DND-41 (cell line): Measurements from ENCODE around the gene ARHGAP31.

ENCODE experiments used
- ATAC-seq: fragments of 200-7000 bp; cut with Tn5 transposase; 3 replicates; pipeline ENCODE4 v1.9.1; 2021; ENCODE audit warnings: low read depth; ENCODE audit not compliant: insufficient read depth
- DNase-seq: peaks from one replicate; pipeline ENCODE4 v3.0.0-alpha.2; 2020
- H2AFZ ChIP-seq: 2 replicates; pipeline ENCODE4 v1.6.0; 2012; ENCODE audit warnings: low read depth, low read length
- H3K27ac ChIP-seq: 2 replicates; pipeline ENCODE4 v1.5.1; 2012; ENCODE audit warnings: low read length, inconsistent platforms
- H3K27me3 ChIP-seq: fragments of 200-600 bp; sonication (generic); 2 replicates; pipeline ENCODE4 v1.6.0; 2012; ENCODE audit warnings: low read length, mild to moderate bottlenecking, inconsistent platforms; ENCODE audit not compliant: insufficient read depth, poor library complexity
- H3K36me3 ChIP-seq: 2 replicates; pipeline ENCODE4 v1.5.1; 2012; ENCODE audit warnings: low read length, inconsistent platforms; ENCODE audit not compliant: insufficient read depth
- H3K4me1 ChIP-seq: 2 replicates; pipeline ENCODE4 v1.5.1; 2012; ENCODE audit warnings: mild to moderate bottlenecking, low read length; ENCODE audit not compliant: insufficient read depth
- H3K4me2 ChIP-seq: 2 replicates; pipeline ENCODE4 v1.6.0; 2012; ENCODE audit warnings: mild to moderate bottlenecking, moderate library complexity, low read length, inconsistent platforms; ENCODE audit not compliant: insufficient read depth
- H3K4me3 ChIP-seq, 2 experiments: fragments of 200-600 bp in 1 of 2; shearing (Covaris generic) in 1 of 2; 2 replicates each; pipeline ENCODE4 v1.5.1; 2012 to 2016; ENCODE audit warnings: inconsistent platforms in 2 of 2, low read length in 2 of 2, mild to moderate bottlenecking in 2 of 2, low read depth in 1 of 2, moderate library complexity in 1 of 2
- H3K79me2 ChIP-seq: 2 replicates; pipeline ENCODE4 v1.6.0; 2012; ENCODE audit warnings: low read length, inconsistent platforms; ENCODE audit not compliant: insufficient read depth
- H3K9ac ChIP-seq: 2 replicates; pipeline ENCODE4 v1.6.0; 2012; ENCODE audit warnings: low read depth, mild to moderate bottlenecking, inconsistent platforms, low read length, moderate library complexity
- H3K9me3 ChIP-seq: 2 replicates; pipeline ENCODE4 v1.5.1; 2012; ENCODE audit warnings: low read length, moderate library complexity, mild to moderate bottlenecking, inconsistent platforms; ENCODE audit not compliant: insufficient read depth, severe bottlenecking
- H4K20me1 ChIP-seq: 2 replicates; pipeline ENCODE4 v1.6.0; 2012; ENCODE audit warnings: low read length; ENCODE audit not compliant: insufficient read depth
- EZH2 ChIP-seq: IDR thresholded peaks from 3 replicates; pipeline ENCODE4 v1.6.1; 2012; ENCODE audit warnings: borderline replicate concordance, low read depth, mild to moderate bottlenecking, moderate library complexity, low read length, inconsistent platforms; ENCODE audit not compliant: severe bottlenecking
- TF ChIP-seq, protein P1 (sequence below): IDR thresholded peaks from 2 replicates; pipeline ENCODE4 v1.5.1; 2012; ENCODE audit warnings: borderline replicate concordance, low read length, moderate library complexity, mild to moderate bottlenecking; ENCODE audit not compliant: poor library complexity, severe bottlenecking; ENCODE audit errors: extremely low read depth

ARHGAP31 gene

DNA sequence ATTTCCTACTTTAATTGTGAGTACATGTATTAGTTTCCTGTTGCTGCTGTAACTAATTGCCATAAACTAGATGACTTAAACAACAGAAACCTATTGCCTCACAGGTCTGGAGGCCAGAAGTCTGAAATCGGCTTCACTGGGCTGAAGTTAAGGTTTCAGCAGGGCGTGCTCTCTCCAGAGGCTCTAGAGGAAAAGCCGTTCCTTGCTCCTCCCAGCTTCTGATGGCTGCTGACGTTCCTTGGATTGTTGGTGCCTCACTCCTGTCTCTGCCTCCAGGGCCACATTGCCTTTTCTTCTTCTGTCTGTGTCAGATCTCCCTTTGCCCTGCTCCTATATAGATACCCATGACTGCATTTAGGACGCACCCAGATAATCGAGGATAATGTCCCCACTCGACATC is 80.9 kb downstream of the ARHGAP31 start:
- Histone ChIP-seq H3K4me2 (no peak overlapping the region), H3K9ac (no peak overlapping the region), H2AFZ (no peak overlapping the region), H3K9me3 (no peaks in the 10 kb centered on the region), H3K27me3 (no peaks in the 10 kb centered on the region), H3K27ac (no peak overlapping the region), H3K79me2 (no peaks in the 10 kb centered on the region), H4K20me1 (no peaks in the 10 kb centered on the region), H3K4me1 (no peaks in the 10 kb centered on the region), H3K36me3 (no peaks in the 10 kb centered on the region), H3K4me3 (no peak overlapping the region)
- TF ChIP-seq, protein P1, sequence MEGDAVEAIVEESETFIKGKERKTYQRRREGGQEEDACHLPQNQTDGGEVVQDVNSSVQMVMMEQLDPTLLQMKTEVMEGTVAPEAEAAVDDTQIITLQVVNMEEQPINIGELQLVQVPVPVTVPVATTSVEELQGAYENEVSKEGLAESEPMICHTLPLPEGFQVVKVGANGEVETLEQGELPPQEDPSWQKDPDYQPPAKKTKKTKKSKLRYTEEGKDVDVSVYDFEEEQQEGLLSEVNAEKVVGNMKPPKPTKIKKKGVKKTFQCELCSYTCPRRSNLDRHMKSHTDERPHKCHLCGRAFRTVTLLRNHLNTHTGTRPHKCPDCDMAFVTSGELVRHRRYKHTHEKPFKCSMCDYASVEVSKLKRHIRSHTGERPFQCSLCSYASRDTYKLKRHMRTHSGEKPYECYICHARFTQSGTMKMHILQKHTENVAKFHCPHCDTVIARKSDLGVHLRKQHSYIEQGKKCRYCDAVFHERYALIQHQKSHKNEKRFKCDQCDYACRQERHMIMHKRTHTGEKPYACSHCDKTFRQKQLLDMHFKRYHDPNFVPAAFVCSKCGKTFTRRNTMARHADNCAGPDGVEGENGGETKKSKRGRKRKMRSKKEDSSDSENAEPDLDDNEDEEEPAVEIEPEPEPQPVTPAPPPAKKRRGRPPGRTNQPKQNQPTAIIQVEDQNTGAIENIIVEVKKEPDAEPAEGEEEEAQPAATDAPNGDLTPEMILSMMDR, result no peak
- no peak for TF ChIP-seq EZH2
- no peak for ATAC-seq
- DNase-seq, result no peak

DNA sequence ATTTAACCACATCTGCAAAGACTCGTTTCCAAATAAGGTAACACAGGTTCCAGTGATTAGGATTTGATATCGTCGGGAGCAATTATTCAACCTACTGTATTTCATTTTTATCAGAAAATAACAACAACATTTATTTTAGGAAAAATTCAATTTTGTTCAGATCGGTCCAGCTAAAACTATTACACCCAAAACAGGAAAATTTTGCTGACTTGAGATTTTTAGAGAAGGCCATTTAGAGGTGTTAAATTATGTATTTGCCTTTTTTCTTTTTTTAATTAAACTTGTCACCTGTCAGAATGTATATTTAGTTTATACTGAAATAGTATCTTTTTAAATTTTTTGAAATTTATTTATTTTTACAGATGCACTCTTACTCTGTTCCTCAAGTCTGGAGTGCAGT is 81.3 kb downstream of the ARHGAP31 start:
- Histone ChIP-seq H3K4me3 (no peak overlapping the region), H2AFZ (no peak overlapping the region), H3K4me1 (no peaks in the 10 kb centered on the region), H3K4me2 (no peak overlapping the region), H3K27me3 (no peaks in the 10 kb centered on the region), H3K79me2 (no peaks in the 10 kb centered on the region), H4K20me1 (no peaks in the 10 kb centered on the region), H3K9ac (no peak overlapping the region), H3K36me3 (no peaks in the 10 kb centered on the region), H3K27ac (no peak overlapping the region), H3K9me3 (no peaks in the 10 kb centered on the region)
- ATAC-seq (no peak), DNase-seq (no peak)
- TF ChIP-seq EZH2, result no peak
- TF ChIP-seq, protein P1, result no peak

DNA sequence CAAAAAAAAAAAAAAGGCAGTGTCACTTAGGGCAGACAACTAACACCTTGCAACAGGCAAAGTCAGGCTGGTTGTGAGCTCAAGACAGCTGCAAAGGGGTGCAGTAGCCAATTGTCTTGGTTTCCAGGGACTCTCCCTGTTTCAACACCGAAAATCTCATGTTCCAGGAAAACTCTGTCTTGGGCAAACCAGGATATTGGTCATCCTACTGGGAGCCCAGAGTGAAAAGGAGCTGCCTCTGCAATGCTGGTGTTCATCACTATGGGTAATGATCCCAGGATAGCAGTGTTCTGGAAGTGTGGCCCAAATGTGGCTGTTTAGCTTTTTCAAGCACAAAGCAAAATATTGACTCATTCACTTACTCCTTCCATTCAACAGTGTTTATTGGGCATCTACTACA is 82.6 kb downstream of the ARHGAP31 start:
- H3K36me3 ChIP-seq, result no peaks in the 10 kb centered on the region
- H4K20me1 ChIP-seq, result no peaks in the 10 kb centered on the region
- H3K27me3 ChIP-seq, result no peaks in the 10 kb centered on the region
- H3K9ac ChIP-seq, result no peak overlapping the region
- H3K4me2 ChIP-seq, result no peak overlapping the region
- DNase-seq (no peak), ATAC-seq (no peak)
- no peaks in the 10 kb centered on the region for H3K9me3 ChIP-seq
- no peak for TF ChIP-seq EZH2
- TF ChIP-seq, protein P1, result no peak
- H3K27ac ChIP-seq, result no peak overlapping the region
- no peak overlapping the region for H3K4me3 ChIP-seq
- no peaks in the 10 kb centered on the region for H3K79me2 ChIP-seq
- H2AFZ ChIP-seq, result no peak overlapping the region
- H3K4me1 ChIP-seq, result no peaks in the 10 kb centered on the region

DNA sequence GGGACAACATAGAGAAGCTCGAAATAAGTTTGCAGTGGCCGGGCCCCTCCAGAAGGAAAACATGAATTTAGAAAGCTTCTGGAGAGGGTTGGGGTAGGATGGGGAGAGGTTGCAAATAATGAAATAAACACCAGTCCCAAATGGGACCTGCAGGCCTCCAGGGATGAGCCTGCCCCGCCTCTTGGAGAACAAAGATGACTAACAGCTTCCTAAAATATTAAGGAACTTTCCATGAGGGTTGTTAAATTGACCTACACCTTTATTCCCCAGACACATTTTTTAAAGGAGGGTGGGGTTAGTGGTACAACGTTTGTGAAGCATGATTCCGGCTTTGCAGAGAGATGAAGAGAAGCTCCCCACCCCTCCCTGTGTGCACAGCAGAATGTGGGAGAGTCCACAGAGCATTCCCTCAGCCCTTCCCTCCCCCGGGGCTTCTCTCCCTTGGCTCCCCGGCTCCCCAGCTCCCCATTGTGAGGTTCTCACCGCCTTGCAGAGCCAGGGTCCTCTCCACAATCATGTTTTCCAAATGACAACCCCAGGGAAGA is 84.1 kb downstream of the ARHGAP31 start:
- no peak for DNase-seq
- H3K9me3 ChIP-seq, result no peaks in the 10 kb centered on the region
- H3K27me3 ChIP-seq, result no peaks in the 10 kb centered on the region
- no peak overlapping the region for H2AFZ ChIP-seq
- H3K4me2 ChIP-seq, result no peak overlapping the region
- ATAC-seq, result no peak
- H4K20me1 ChIP-seq, result no peaks in the 10 kb centered on the region
- no peak overlapping the region for H3K9ac ChIP-seq
- TF ChIP-seq, protein P1, result no peak
- TF ChIP-seq EZH2, result no peak
- no peaks in the 10 kb centered on the region for H3K4me1 ChIP-seq
- no peaks in the 10 kb centered on the region for H3K36me3 ChIP-seq
- H3K27ac ChIP-seq, result no peak overlapping the region
- no peak overlapping the region for H3K4me3 ChIP-seq
- H3K79me2 ChIP-seq, result no peaks in the 10 kb centered on the region
